H1 (cell line): ENCODE results near the gene ABCC6. TPM values are rescaled to one million over a fixed set of nuclear protein-coding genes. Genes with fewer than 3 reads are reported as not detected.

ENCODE experiments used
- CTCF ChIA-PET: fragments of 300-600 bp; sonication (Branson Sonifier 250); formaldehyde crosslinking; loops from one replicate; lab custom pipeline; 2021; ENCODE audit not compliant: partially characterized antibody; lab: Charles Lee
- POLR2A ChIA-PET: fragments of 300-600 bp; sonication (Branson Sonifier 250); formaldehyde crosslinking; loops from one replicate; lab custom pipeline; 2021; ENCODE audit warnings: inconsistent platforms; ENCODE audit not compliant: partially characterized antibody; lab: Charles Lee
- DNase-seq, 2 experiments: peaks; one replicate each; pipeline versions ENCODE4 v3.0.0 to v3.0.0-alpha.2; 2010 to 2022; ENCODE audit warnings: low spot score in 2 of 2, low read depth in 1 of 2, mixed read lengths in 1 of 2
- FAIRE-seq: peaks from 2 replicates; lab custom pipeline; 2011; peaks lifted over from hg19 to GRCh38; lab: Jason Lieb, UNC
- H2AFZ ChIP-seq: 2 replicates; pipeline ENCODE4 v1.8.1; 2012; ENCODE audit warnings: low read length, inconsistent platforms
- H2AK5ac ChIP-seq: 2 replicates; pipeline ENCODE4 v1.6.1; 2013; ENCODE audit warnings: low read depth, low read length
- H2BK120ac ChIP-seq: replicated peaks from 2 replicates; pipeline ENCODE3; 2013; ENCODE audit warnings: low read depth, low read length, inconsistent platforms
- H2BK12ac ChIP-seq: 2 replicates; pipeline ENCODE4 v1.6.1; 2013; ENCODE audit warnings: low read depth, low read length
- H2BK15ac ChIP-seq: 2 replicates; pipeline ENCODE4 v1.6.1; 2013; ENCODE audit warnings: low read length
- H2BK20ac ChIP-seq: 2 replicates; pipeline ENCODE4 v1.6.1; 2013; ENCODE audit warnings: low read length
- H2BK5ac ChIP-seq: 2 replicates; pipeline ENCODE4 v1.6.1; 2013; ENCODE audit warnings: low read depth, low read length
- H3K14ac ChIP-seq: 2 replicates; pipeline ENCODE4 v1.6.1; 2013; ENCODE audit warnings: inconsistent platforms; ENCODE audit not compliant: insufficient read length
- H3K18ac ChIP-seq: 2 replicates; pipeline ENCODE4 v1.6.1; 2013; ENCODE audit warnings: low read length; ENCODE audit errors: extremely low read depth
- H3K23ac ChIP-seq: 2 replicates; pipeline ENCODE4 v1.6.1; 2013; ENCODE audit warnings: inconsistent platforms; ENCODE audit not compliant: insufficient read length
- H3K23me2 ChIP-seq: 2 replicates; pipeline ENCODE4 v1.6.1; 2013; ENCODE audit warnings: low read depth, low read length
- H3K27ac ChIP-seq: 2 replicates; pipeline ENCODE4 v1.6.1; 2011; ENCODE audit warnings: low read depth, low read length, inconsistent platforms
- H3K27me3 ChIP-seq, 4 experiments: replicated peaks in 1 of 4; 1 replicate in 1 of 4; 2 replicates in 3 of 4; pipeline versions ENCODE4 v1.6.1 to v1.8.1; 2011 to 2013; ENCODE audit warnings: low read length in 3 of 4, mild to moderate bottlenecking in 3 of 4, inconsistent platforms in 2 of 4, mixed read lengths in 2 of 4, moderate library complexity in 1 of 4; ENCODE audit not compliant: control insufficient read depth in 3 of 4, insufficient read depth in 3 of 4; ENCODE audit errors: extremely low read depth in 1 of 4
- H3K36me3 ChIP-seq, 4 experiments: 2 replicates each; pipeline versions ENCODE4 v1.6.1 to v1.8.1; 2011 to 2013; ENCODE audit warnings: mild to moderate bottlenecking in 4 of 4, low read length in 3 of 4, moderate library complexity in 2 of 4, control low read depth in 1 of 4, inconsistent platforms in 1 of 4; ENCODE audit not compliant: insufficient read depth in 4 of 4, control insufficient read depth in 2 of 4
- H3K4ac ChIP-seq: replicated peaks from 2 replicates; pipeline ENCODE3; 2013; ENCODE audit warnings: low read length, low read depth, mixed read lengths, inconsistent platforms; ENCODE audit not compliant: insufficient read length
- H3K4me1 ChIP-seq, 4 experiments: replicated peaks in 1 of 4; 1 replicate in 1 of 4; 2 replicates in 3 of 4; pipeline versions ENCODE4 v1.6.1 to v1.8.1; 2011 to 2013; ENCODE audit warnings: low read length in 3 of 4, inconsistent platforms in 2 of 4, mixed read lengths in 1 of 4; ENCODE audit not compliant: insufficient read depth in 4 of 4, control insufficient read depth in 3 of 4
- H3K4me2 ChIP-seq, 2 experiments: 2 replicates each; pipeline versions ENCODE4 v1.6.1 to v1.8.1; 2011 to 2013; ENCODE audit warnings: low read depth in 2 of 2, low read length in 2 of 2, control low read depth in 1 of 2, inconsistent platforms in 1 of 2, mild to moderate bottlenecking in 1 of 2; ENCODE audit not compliant: insufficient read depth in 1 of 2
- H3K4me3 ChIP-seq, 4 experiments: fragments of 200-600, 300-600 bp in 1 of 4; sonication (generic), shearing (Covaris generic), sonication (Bioruptor Twin) in 1 of 4; 2 replicates each; pipeline versions ENCODE4 v1.5.1 to v1.8.1; 2011 to 2016; ENCODE audit warnings: low read length in 4 of 4, low read depth in 3 of 4, control low read depth in 2 of 4, inconsistent platforms in 2 of 4, mild to moderate bottlenecking in 2 of 4, mixed read lengths in 1 of 4, moderate library complexity in 1 of 4; ENCODE audit not compliant: insufficient read depth in 2 of 4; ENCODE audit errors: extremely low read depth in 1 of 4
- H3K56ac ChIP-seq: replicated peaks from 2 replicates; pipeline ENCODE3; 2013; ENCODE audit warnings: low read depth, mild to moderate bottlenecking, mixed read lengths, low read length, inconsistent platforms; ENCODE audit not compliant: insufficient read length
- H3K79me1 ChIP-seq: 2 replicates; pipeline ENCODE4 v1.6.1; 2013; ENCODE audit warnings: low read depth, low read length, control low read depth
- H3K79me2 ChIP-seq, 2 experiments: 2 replicates each; pipeline versions ENCODE4 v1.6.1 to v1.8.1; 2012 to 2013; ENCODE audit warnings: low read length in 2 of 2, mild to moderate bottlenecking in 2 of 2, inconsistent platforms in 1 of 2; ENCODE audit not compliant: insufficient read depth in 2 of 2, control insufficient read depth in 1 of 2
- H3K9ac ChIP-seq, 4 experiments: replicated peaks in 1 of 4; 1 replicate in 1 of 4; 2 replicates in 3 of 4; pipeline versions ENCODE4 v1.6.1 to v1.8.1; 2011 to 2013; ENCODE audit warnings: low read depth in 3 of 4, low read length in 3 of 4, control low read depth in 2 of 4, mild to moderate bottlenecking in 2 of 4, moderate library complexity in 2 of 4, inconsistent platforms in 1 of 4; ENCODE audit errors: extremely low read depth in 1 of 4
- H3K9me3 ChIP-seq, 2 experiments: 2 replicates each; pipeline versions ENCODE4 v1.6.1 to v1.8.1; 2012 to 2013; ENCODE audit warnings: mild to moderate bottlenecking in 2 of 2, moderate library complexity in 2 of 2, control low read depth in 1 of 2, inconsistent platforms in 1 of 2, low read depth in 1 of 2, low read length in 1 of 2, mixed read lengths in 1 of 2; ENCODE audit not compliant: insufficient read depth in 2 of 2
- H4K20me1 ChIP-seq, 2 experiments: replicated peaks in 1 of 2; 2 replicates each; pipeline versions ENCODE3 to v1.8.1; 2011 to 2013; ENCODE audit warnings: inconsistent platforms in 2 of 2, low read length in 2 of 2, mild to moderate bottlenecking in 1 of 2; ENCODE audit not compliant: insufficient read depth in 2 of 2, control insufficient read depth in 1 of 2
- H4K5ac ChIP-seq: 2 replicates; pipeline ENCODE4 v1.6.1; 2013; ENCODE audit warnings: low read length, low read depth, mixed read lengths, inconsistent platforms; ENCODE audit not compliant: insufficient read length
- H4K8ac ChIP-seq: 2 replicates; pipeline ENCODE4 v1.8.0; 2013; ENCODE audit warnings: mild to moderate bottlenecking, moderate library complexity, low read length, inconsistent platforms; ENCODE audit not compliant: insufficient read depth; ENCODE audit errors: extremely low read depth
- H4K91ac ChIP-seq: replicated peaks from 2 replicates; pipeline ENCODE3; 2013; ENCODE audit warnings: low read length, mixed read lengths, inconsistent platforms; ENCODE audit not compliant: insufficient read length
- CBX8 ChIP-seq: fragments of 300-800, 300-1000 bp; sonication (generic); IDR thresholded peaks from 2 replicates; pipeline ENCODE4 v1.7.1; 2016; ENCODE audit warnings: low read depth, low read length, borderline replicate concordance
- NRF1 ChIP-seq: IDR thresholded peaks from 2 replicates; pipeline ENCODE4 v1.6.1; 2011; ENCODE audit warnings: mild to moderate bottlenecking, low read depth, low read length, improper control_type of control experiment
- RNF2 ChIP-seq: fragments of 200-900, 300-1000 bp; sonication (generic); IDR thresholded peaks from 2 replicates; pipeline ENCODE4 v1.7.1; 2016; ENCODE audit warnings: borderline replicate concordance, low read depth, mild to moderate bottlenecking, antibody characterized with exemption, low read length; ENCODE audit not compliant: poor library complexity, severe bottlenecking; ENCODE audit errors: missing control alignments
- whole genome bisulfite sequencing, 2 experiments: shearing (Covaris generic) in 1 of 2; methylation state at CpG; one replicate each; pipeline versions ENCODE4 v1.1.6 to v1.1.7; 2013 to 2015; ENCODE audit warnings: low lambda C conversion rate in 2 of 2, mixed read lengths in 2 of 2, inconsistent platforms in 1 of 2, low coverage in 1 of 2, missing lambda C conversion rate in 1 of 2; ENCODE audit not compliant: insufficient replicate concordance in 2 of 2, insufficient coverage in 1 of 2, insufficient read length in 1 of 2; ENCODE audit errors: extremely low coverage in 1 of 2, missing lambda C conversion rate in 1 of 2; 5-methylcytosine and 5-hydroxymethylcytosine counted together
- polyA plus RNA-seq, 7 experiments: library from polyadenylated mRNA; depleted of rRNA in 3 of 7; stranded (reverse) in 5 of 7; unstranded in 2 of 7; fragments of >200 nt in 5 of 7; fragments of 200-250 nt in 2 of 7; gene quantifications; 1 replicate in 5 of 7; 2 replicates in 1 of 7; 4 replicates in 1 of 7; pipeline versions ENCODE4 v1.2.1 to v1.2.3, GENCODE V29; 2011 to 2013; ENCODE audit warnings: missing spikeins in 2 of 7, mixed read lengths in 2 of 7
- total RNA-seq: library from RNA; stranded (reverse); fragmentation: NEBNext Ultra II Directional; extraction: Animal tissue kit (Norgen Biotek cat#: 25700); gene quantifications from 2 replicates; pipeline ENCODE4 v1.2.1, GENCODE V29; 2021
- TF ChIP-seq, protein P1 (sequence below): IDR thresholded peaks from 2 replicates; pipeline ENCODE4 v1.6.1; 2012; ENCODE audit warnings: inconsistent platforms

Gene ABCC6
- total and polyA plus RNA-seq, 2 of the 8 experiments (the other 6 are each of a cell fraction or from before 2014, with no cell fraction given): 1.6 to 1.8 TPM

DNA sequence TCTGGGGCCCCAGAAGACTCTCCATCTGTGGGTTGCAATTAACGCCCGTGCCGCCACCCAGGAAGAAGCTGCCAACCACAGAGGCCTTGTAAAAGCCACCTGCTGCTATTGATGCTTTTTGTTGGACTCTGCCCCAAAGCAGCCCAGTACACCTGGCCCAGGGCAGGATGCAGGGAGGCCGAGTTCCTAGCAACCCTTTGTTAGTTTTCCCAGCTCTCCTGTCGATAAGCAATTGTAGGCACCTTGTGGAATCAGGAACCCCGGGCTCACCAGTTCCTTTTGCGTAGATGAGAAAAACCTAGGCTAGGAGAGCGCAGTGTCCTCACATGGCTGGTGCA lies 103.3 kb downstream of the ABCC6 start:
- Histone ChIP-seq H3K23ac (no peak overlapping the region), H3K9me3 (peaks cover 0 to 7% of the 10 kb centered on the region in 2 experiments; a peak in 3 of 4 replicates), H4K5ac (no peak overlapping the region), H2BK12ac (no peak overlapping the region), H2BK15ac (no peak overlapping the region), H3K56ac (no peak overlapping the region), H3K79me2 (no peaks in the 10 kb centered on the region), H4K8ac (no peak overlapping the region), H3K4me3 (no peak overlapping the region), H3K79me1 (no peaks in the 10 kb centered on the region), H3K4me1 (no peaks in the 10 kb centered on the region), H3K23me2 (no peaks in the 10 kb centered on the region; the same call in 1 of the 2 replicates), H2AK5ac (no peak overlapping the region), H3K27me3 (no peaks in the 10 kb centered on the region), H2BK20ac (no peak overlapping the region), H3K36me3 (peaks cover 13 to 53% (median 41%) of the 10 kb centered on the region in 4 experiments), H3K14ac (no peak overlapping the region), H2AFZ (no peak overlapping the region), H3K27ac (no peak overlapping the region), H2BK5ac (no peak overlapping the region), H3K4ac (no peak overlapping the region), H3K9ac (no peak overlapping the region), H2BK120ac (no peak overlapping the region), H3K18ac (no peak overlapping the region), H4K91ac (no peak overlapping the region), H3K4me2 (no peak overlapping the region), H4K20me1 (peaks cover 0 to 3% of the 10 kb centered on the region in 2 experiments)
- 84% methylated on average over 8 of the region's 8 CpGs; no CpG with 5 or more reads in 1 of the 2 experiments for whole genome bisulfite sequencing, 2 experiments
- DNase-seq: no peak
- no peak for FAIRE-seq
- ChIA-PET POLR2A (interaction anchor here (0.6 to 1.1 kb wide), 2 partner anchors 23 to 235 kb away, joined by 3 read pairs; no protein-coding TSS in a partner anchor), CTCF (interaction anchor here (0.6 to 2.4 kb wide), 5 partner anchors 7 to 364 kb away, joined by 3 to 7 read pairs (median 4); no protein-coding TSS in a partner anchor)
- TF ChIP-seq RNF2 (no peak), NRF1 (no peak), CBX8 (no peak)
- TF ChIP-seq, protein P1, sequence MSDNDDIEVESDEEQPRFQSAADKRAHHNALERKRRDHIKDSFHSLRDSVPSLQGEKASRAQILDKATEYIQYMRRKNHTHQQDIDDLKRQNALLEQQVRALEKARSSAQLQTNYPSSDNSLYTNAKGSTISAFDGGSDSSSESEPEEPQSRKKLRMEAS: no peak
